ENCODE results near the gene CCDC85A.
A peak's percentile ranks its signal among the peaks of the same experiment; 100 is the strongest.

CCDC85A gene

DNA sequence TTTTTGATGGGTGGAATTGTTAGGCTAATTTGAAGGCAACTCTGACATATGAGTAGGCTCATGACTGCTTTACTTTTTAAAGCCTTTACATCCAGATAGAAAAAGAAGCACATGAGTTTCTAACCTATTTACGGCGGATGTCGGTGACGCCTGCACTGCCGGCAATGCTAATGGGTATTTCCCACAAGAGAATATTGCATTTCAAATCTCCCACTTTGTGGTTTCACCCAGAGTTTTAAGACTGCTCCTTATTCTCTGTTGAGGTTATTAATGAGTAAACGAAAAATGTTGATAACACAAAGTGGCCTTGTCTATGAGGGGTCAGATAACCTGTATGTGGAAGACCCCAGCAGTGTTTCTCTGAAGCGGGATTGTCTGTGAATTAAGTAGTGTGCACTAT is 14.0 kb downstream of the CCDC85A start:
- DNase-seq: no peak

DNA sequence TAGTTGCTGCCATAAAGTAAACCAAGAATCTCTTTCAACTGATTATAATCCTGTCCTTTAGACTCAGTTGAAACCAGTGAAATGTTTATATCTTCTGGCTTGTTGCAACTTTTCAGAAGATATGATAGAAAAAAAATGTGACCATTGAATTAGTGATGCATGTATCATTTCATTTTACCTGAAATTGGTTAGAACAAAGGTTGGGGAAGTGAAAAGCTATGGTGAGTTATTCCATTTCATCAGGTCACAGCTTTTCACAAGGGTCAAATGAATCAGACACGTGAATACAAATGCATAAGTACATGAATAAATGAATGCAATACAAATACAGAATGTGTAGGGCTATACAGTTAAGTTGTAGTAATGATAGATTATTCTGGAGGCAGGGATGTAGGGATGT is 15.1 kb downstream of the CCDC85A start:
- DNase-seq: no peak

DNA sequence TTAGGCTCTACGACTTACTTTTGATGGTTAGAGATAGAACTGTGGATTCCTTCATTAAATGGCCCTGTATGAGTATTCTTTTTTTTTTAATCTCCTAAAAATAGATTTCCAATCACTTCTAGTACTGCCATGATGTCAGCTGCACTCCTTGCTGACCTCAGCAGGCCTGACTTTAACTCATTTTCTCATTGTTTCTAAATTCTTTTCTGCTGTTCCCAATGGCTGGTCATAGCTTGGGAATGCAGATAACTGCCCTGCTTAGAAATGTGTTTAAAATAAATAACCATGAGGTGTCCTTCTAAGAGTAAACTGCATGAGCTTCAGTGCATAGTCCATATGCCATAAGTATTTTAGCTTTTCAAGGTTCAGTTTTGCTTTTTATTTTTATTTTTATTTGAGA is 15.7 kb downstream of the CCDC85A start:
- peak; percentile 83 for DNase-seq

GRCh38 chr2:56202381-56203121 is 18.8 kb downstream of the CCDC85A start:
- no peak for DNase-seq

DNA sequence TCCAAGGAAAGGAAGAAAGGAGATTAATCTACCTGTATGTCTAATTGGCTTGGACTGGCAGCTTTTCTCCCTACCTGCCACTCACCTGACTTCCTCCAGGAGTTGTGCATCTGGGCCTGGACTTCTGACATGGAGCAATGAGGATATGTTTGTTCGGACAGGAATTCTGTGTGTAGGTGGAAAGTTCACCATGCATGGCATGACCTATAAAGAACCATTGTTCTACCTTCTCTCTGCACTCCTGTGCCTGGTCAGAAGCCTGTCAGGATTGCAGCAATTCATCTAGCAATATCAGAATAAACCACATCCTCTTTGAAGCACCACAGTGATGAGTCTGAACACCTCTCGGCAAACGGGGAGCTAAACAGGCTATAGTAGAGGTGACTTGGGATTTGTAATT is 20.8 kb downstream of the CCDC85A start:
- DNase-seq: no peak

DNA sequence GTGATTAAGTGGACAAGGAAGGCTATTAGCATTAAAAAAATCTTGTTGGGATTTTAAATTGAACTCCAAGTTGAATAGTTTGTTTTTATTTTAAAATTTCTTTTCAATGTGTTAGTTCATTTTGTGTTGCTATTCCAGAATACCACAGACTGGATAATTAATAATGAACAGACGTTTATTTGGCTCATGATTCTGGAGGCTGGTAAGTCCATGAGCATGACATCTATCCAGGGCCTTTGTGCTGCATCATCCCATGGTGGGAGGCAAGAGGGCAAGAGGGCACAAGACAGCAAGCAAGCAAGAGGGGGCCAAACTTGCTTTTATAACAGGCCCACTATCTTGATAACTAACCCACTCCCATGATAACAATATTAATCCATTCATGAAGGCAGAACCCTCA is 22.5 kb downstream of the CCDC85A start:
- no peak for DNase-seq

DNA sequence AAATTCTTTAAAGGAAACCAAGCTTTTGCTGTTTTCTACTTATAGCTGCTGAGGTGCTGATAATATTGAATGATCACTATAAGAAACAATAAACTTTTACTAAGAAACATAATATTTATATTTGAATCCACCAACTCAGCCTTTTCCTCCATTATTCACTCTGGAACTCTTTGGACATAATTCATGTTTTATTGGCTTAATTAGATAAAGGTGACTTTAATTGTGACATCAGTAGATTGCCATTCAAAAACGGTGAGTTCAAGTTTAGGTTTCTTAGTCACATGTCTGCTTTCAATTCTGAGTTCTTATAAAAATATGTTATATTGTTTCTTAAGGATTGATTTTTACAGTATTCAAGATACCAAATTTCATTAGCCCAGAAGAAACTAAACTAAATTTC is 24.0 kb downstream of the CCDC85A start:
- no peak for DNase-seq

DNA sequence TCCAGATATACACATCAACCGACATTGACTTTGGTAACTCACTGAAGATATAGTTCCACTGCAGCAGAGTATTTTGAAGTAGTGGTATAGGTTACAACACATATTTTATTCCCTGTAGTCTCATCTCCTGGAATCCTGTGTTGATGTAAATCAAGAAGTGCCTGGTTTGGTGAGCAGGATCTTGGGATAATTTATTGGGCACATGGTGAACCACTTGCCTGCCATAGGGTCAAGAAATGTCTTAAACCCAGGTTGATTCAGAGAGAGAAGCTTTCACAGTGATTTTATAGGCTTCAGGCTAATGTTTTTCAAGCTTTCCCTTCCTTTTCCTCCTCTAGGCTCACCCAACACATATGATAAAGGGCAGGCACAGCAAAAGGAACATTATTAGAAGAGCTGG is 24.6 kb downstream of the CCDC85A start:
- DNase-seq: no peak

DNA sequence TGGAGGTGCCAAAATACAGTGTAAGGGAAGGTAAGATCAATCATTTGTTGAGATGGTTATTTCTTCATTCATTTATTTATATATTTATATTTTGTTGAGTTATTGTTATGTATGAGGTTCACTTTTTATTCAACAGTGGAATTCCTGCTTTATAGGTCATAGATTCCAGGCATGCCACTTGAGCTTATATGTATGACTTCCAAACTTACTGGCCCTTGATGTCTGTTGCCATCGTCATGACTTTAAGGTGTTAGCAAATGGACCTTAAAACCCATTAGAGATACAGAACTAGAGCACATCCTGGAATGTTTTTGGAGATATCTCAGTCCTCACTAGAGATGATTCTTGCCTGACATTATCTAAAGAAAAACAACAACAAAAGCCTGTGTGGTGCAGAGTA is 25.9 kb downstream of the CCDC85A start:
- DNase-seq: no peak

DNA sequence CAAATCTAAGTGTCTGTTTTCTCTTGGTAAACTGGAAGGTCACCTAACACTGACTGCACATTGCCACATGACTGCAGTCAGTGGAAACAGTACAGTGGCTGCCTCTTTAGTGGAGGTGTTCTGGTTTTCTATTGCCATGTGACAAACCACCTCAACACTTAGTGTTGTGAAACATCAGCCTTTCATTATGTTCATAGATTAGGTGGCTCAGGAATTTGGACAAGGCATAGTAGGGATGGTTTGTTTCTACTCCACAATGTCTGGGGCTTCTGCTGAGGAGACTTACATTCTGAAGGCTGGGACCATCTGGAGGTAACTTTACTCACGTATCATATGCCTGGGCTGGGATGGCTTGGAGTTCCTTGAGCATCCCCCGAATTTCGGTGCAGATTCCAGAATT is 26.5 kb downstream of the CCDC85A start:
- no peak for DNase-seq

DNA sequence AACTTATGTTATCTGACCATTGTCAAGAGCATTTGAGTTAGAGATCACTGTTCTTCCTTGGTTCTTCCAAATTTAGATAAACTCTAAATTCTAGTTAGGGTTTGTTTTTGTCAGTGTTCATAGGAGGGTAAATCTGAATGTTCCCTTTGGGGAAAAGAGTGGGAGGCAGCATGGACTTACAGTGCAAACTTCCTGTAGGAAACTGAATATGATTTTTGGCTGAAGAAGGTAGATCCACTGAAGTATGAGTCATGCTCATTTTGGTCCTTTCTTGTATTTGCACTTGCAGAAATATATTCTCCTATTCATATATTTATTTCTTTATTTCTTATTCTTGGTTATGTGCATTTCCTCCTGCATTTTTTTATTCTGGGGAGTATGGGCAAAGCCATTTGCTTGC is 27.3 kb downstream of the CCDC85A start:
- DNase-seq: no peak

DNA sequence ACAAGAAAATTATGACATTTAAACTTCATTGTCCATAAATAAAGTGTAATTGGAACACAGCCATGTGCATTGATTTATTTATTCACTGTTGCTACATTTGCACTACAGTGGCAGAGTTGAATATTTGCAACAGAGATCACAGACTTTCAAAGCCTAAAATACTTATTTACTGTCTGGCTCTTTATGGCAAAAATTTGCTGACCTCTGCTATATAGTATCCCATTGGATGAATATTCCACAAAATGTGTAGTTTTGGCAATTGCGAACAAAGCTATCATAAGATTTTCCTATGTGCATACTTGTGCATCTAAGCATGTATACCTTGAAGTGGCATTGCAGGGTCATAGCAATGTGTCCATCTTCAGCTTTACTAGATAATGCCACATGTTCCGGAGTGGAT is 32.1 kb downstream of the CCDC85A start:
- no peak for DNase-seq

DNA sequence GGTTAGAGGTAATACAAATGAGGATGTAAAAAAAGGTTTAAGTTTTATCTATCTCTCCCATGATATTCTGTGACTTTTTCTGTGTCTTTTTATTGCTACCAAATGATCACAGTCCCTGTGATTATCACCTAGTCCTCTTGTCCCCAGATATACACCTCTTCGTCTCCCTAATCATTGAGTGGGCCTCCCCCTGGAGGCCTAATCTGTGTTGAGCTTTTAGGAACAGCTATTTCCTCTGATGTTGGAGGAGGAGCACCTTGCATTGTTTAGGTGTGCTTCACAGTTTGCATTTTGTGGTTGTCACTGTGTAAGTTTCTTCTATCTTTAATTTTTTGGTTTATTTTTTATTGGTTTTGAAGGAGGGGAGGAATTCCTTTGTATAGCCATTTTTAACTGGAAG is 33.3 kb downstream of the CCDC85A start:
- no peak for DNase-seq

DNA sequence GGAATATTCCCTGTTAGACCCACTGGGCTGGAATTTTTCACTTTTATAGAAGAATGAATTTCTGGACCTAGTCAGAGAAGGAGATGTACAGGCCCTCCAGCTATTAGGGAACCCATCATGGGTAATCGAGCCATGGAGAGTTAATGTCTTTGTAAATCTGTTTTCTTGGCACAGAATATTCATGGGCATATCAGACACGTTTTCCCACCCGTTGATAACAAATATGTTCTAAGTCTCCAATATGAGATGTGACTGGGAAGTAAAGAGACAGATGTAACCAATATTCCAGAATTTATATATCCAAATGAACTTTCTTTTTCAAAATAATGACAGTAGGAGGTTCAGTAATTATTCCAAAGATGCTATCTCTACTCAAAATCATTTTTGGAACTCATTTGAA is 38.7 kb downstream of the CCDC85A start:
- no peak for DNase-seq

- peak; percentile 84 for DNase-seq
Observed at GRCh38 chr2:56224316-56224715, 40.5 kb downstream of the CCDC85A start.

GRCh38 chr2:56227811-56228210 is 44.0 kb downstream of the CCDC85A start:
- DNase-seq: no peak

DNA sequence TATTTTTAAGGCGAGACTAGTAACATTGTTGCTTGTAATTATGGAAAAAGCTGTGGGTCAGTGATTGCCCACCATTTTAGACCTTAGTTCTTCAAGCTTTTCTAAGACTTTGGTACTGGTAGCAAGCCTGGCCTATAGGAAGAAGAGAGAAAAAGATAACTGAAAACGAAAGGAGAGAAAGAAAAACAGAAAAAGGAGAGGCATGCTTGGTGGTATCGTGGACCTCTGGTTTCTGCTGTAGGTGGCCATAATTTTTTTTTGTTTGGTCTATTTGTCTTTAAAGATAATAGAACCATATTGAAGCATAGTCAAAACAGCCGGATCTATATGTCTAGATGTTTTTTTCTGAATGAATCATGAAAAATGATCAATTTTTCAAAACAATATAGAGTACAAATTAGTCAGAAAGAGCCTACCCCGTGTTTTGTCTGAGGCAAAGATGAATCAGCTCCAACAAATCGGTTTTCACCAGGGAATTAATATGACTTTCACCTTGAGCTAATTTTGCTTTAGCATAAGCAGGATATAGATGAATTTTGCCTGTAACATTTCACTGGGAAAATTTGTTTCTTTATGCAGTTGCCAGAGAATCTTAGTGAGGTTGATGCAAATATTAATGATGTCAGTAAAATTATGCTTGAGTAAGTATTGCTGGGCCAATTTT is 45.7 kb downstream of the CCDC85A start:
- DNase-seq: peak; percentile 38

- DNase-seq: peak; percentile 82
Observed at GRCh38 chr2:56230156-56230555, 46.4 kb downstream of the CCDC85A start.

DNA sequence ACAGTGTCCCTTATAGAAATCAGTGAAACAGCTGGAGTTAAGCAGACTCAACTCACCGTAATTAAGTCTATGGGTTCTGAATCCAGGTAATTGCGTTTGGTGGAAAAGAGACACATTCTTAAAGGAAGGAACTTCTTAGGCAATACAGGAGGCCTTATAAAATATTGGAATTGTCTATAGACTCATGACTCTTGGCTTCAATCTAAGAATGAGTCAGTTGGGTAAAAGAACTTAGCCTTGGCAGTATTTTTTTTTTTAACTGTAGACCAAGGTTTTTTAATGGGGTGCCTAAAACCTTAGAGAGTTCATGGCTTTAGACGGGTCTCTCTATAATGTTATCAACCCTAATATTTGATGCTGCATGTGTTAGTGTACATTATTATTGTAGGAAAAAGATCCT is 47.6 kb downstream of the CCDC85A start:
- peak; percentile 39 for DNase-seq

- no peak for DNase-seq
Observed at GRCh38 chr2:56232912-56233311, 49.1 kb downstream of the CCDC85A start.

- no peak for DNase-seq
Observed at GRCh38 chr2:56234241-56234640, 50.5 kb downstream of the CCDC85A start.

DNA sequence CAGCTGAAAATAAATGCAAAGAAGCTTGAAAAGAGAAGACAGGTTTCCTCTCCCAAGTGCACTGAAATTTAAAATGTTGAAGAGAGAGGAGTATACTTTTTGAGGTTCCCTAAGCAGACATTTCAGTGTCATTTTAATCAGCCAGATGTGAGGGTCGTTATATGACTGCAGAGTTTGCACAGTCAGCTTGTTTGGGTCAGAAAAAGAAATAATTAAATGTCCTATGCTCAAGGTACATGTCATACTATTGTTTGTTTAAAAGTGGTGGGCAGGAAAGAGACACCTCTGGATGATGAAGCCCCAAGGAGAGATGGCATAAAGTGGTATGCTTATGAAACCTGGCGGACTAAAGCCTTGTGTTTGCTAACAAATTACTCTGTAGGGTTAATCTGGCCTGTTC is 55.2 kb downstream of the CCDC85A start:
- no peak for DNase-seq

- peak; percentile 44 for DNase-seq
Observed at GRCh38 chr2:56239437-56239836, 55.6 kb downstream of the CCDC85A start.

DNA sequence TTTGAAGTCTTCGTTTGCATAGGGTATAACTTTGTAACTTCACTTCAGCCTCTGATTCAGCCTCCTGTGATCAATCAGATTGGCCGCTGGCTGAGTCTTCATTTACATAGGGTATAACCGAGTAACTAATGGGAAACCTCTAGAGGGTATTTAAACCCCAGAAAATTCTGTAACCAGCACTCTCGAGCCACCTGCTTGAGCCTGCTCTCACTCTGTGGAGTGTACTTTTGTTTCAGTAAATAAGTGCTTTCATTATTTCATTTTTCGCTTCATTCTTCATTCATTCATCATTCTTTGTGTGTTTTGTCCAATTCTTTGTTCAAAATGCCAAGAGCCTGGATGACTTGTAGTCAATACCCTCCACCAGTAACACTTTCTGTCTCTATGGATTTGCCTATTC is 56.4 kb downstream of the CCDC85A start:
- no peak for DNase-seq

- no peak for DNase-seq
Observed at GRCh38 chr2:56244506-56244905, 60.7 kb downstream of the CCDC85A start.
